ENCODE data around the gene COL6A2.
"Not testable (repeated sequence)": the region's sequence is repeated elsewhere in the genome, so short reads cannot be mapped to it uniquely, and the experiment has no call there.

Gene COL6A2

GRCh38 chr21:46061063-46061462 is 36.8 kb upstream of the COL6A2 start:
- DNase-seq: no peak

- no peak for DNase-seq
These were observed 36.4 kb upstream of the COL6A2 start for GRCh38 chr21:46061518-46061917.

GRCh38 chr21:46061950-46062349 is 36.0 kb upstream of the COL6A2 start:
- DNase-seq: no peak

- no peak for DNase-seq
These were observed 35.3 kb upstream of the COL6A2 start for GRCh38 chr21:46062471-46063211.

GRCh38 chr21:46063227-46063626 is 34.7 kb upstream of the COL6A2 start:
- no peak for DNase-seq

- DNase-seq: no peak
These were observed 33.9 kb upstream of the COL6A2 start for GRCh38 chr21:46063734-46064680.

- DNase-seq: no peak
These were observed 33.1 kb upstream of the COL6A2 start for GRCh38 chr21:46064870-46065214.

GRCh38 chr21:46065215-46065913 is 32.5 kb upstream of the COL6A2 start:
- DNase-seq: no peak

- DNase-seq: no peak
These were observed 31.9 kb upstream of the COL6A2 start for GRCh38 chr21:46065914-46066551.

GRCh38 chr21:46066591-46067331 is 31.2 kb upstream of the COL6A2 start:
- DNase-seq: no peak

- no peak for DNase-seq
These were observed 30.3 kb upstream of the COL6A2 start for GRCh38 chr21:46067505-46068201.

GRCh38 chr21:46068516-46069079 is 29.3 kb upstream of the COL6A2 start:
- no peak for DNase-seq

- no peak for DNase-seq
These were observed 28.7 kb upstream of the COL6A2 start for GRCh38 chr21:46069166-46069565.

GRCh38 chr21:46069719-46070279 is 28.1 kb upstream of the COL6A2 start:
- DNase-seq: no peak

- DNase-seq: no peak
These were observed 26.8 kb upstream of the COL6A2 start for GRCh38 chr21:46071082-46071481.

- not testable (repeated sequence) for DNase-seq
These were observed 21.2 kb upstream of the COL6A2 start for GRCh38 chr21:46076724-46077123.

- no peak for DNase-seq
These were observed 20.2 kb upstream of the COL6A2 start for GRCh38 chr21:46077674-46078101.

- no peak for DNase-seq
These were observed 19.5 kb upstream of the COL6A2 start for GRCh38 chr21:46078322-46078977.

GRCh38 chr21:46078978-46079351 is 18.9 kb upstream of the COL6A2 start:
- no peak for DNase-seq

Measured in activated CD4-positive, alpha-beta T cell treated with anti-CD3 and anti-CD28 coated beads, Interleukin-2, amount 50 U/mL, for 4 hours (primary cell).